Measurements from ENCODE around the gene ASMTL. TPM values are rescaled to one million over a fixed set of nuclear protein-coding genes. Genes with fewer than 3 reads are reported as not detected.

ASMTL gene
- total and polyA plus RNA-seq, 2 experiments from 2014 or later = 53.7 to 61.2 TPM

GRCh38 chrX:1484638-1485019 lies 31.9 kb upstream of the ASMTL start:
- 0 out of 2 replicates have a peak, but pooled peaks cover 4% of the 10 kb centered on the region for H3K36me3 ChIP-seq (ENCODE audit: insufficient read depth)
- H3K9me2 ChIP-seq (ENCODE audit: insufficient read depth) = no peaks in the 10 kb centered on the region
- Mint-ChIP-seq H3K4me3 (no peak overlapping the region), H3K27ac (no peak overlapping the region), H3K27me3 (ENCODE audit: insufficient read depth, low read depth, poor library complexity) (peaks cover 21% of the 10 kb centered on the region), H3K36me3 (ENCODE audit: low read depth) (peaks cover 32% of the 10 kb centered on the region), H3K9me3 (peaks cover 84% of the 10 kb centered on the region), H3K4me1 (peaks cover 5% of the 10 kb centered on the region; the same call in 1 of the 3 replicates)
- H3K79me2 ChIP-seq (replicated peaks; ENCODE audit: insufficient read depth) = no peaks in the 10 kb centered on the region
- no peak overlapping the region for H3K4me3 ChIP-seq
- H2AFZ ChIP-seq = no peak overlapping the region
- no peak overlapping the region for H3K4me2 ChIP-seq
- H4K20me1 ChIP-seq (replicated peaks; ENCODE audit: insufficient read depth) = no peaks in the 10 kb centered on the region
- H3K27ac ChIP-seq (ENCODE audit: low read depth) = no peak overlapping the region
- TF ChIP-seq EZH2phosphoT487 (IDR thresholded peaks at IDR 0.05; ENCODE audit: unreplicated experiment) (no peak), POLR2AphosphoS5 (IDR thresholded peaks at IDR 0.05; ENCODE audit: low read depth) (no peak), CREB1 (CRISPR knock-in tag; IDR thresholded peaks at IDR 0.05; ENCODE audit: low read depth) (no peak), CTCF (conservative IDR thresholded peaks at IDR 0.05; ENCODE audit: low read depth in 2 of 2) (no peak), ZNF331 (CRISPR knock-in tag; IDR thresholded peaks at IDR 0.05; ENCODE audit: low read depth) (no peak), ZNF114 (CRISPR knock-in tag; IDR thresholded peaks at IDR 0.05) (no peak), REST (IDR thresholded peaks at IDR 0.05; ENCODE audit: unreplicated experiment) (no peak), ZNF462 (CRISPR knock-in tag; IDR thresholded peaks at IDR 0.05) (no peak), STAT1 (IDR thresholded peaks at IDR 0.05; ENCODE audit: unreplicated experiment) (no peak), EZH2 (IDR thresholded peaks at IDR 0.05; ENCODE audit: low read depth, unreplicated experiment) (no peak)
- no peak for ATAC-seq
- H3K27me3 ChIP-seq (ENCODE audit: insufficient read depth) = no peaks in the 10 kb centered on the region
- no peaks in the 10 kb centered on the region for H3K4me1 ChIP-seq (ENCODE audit: insufficient read depth)
- no peak for DNase-seq (ENCODE audit: low spot score)
- H3F3A ChIP-seq (replicated peaks; ENCODE audit: low read depth) = 0 out of 2 replicates have a peak, but pooled peaks cover 13% of the 10 kb centered on the region

Measured in GM23338 (cell line).